ENCODE measurements around the gene EVA1B. TPM values are rescaled to one million over a fixed set of nuclear protein-coding genes. Genes with fewer than 3 reads are reported as not detected.

Gene EVA1B
- total RNA-seq, 1 experiment from 2014 or later, result 5.5 TPM

DNA sequence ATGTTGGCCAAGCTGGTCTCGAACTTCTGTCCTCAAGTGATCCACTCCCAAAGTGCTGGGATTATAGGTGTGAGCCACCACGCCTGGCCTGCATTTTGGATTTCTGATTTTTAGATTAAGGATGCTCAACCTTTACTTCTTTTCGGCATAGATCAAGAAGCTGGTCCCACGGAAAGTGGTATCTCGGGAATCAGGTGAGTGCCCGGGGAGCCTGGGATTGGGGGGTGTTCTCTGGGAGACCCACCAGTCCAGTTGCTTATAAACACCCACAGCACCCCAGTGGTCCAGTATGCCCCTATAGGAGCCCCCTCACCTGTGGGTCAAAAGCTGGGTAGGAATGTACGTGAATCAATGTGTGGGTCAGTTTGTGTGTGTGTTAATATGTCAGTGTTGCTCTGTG is 14.0 kb downstream of the EVA1B start:
- no peak overlapping the region for H2AK5ac ChIP-seq (ENCODE audit: insufficient read length, low read length)
- H2BK5ac ChIP-seq (ENCODE audit: insufficient read length, low read length), result no peak overlapping the region
- H3K23ac ChIP-seq (ENCODE audit: insufficient read length, low read depth, low read length), result no peak overlapping the region
- H3K36me3 Mint-ChIP-seq (ENCODE audit: insufficient read depth in 1 of 3, low read depth in 3 of 3), result peaks cover 7 to 41% (median 37%) of the 10 kb centered on the region in 3 experiments
- H4K91ac ChIP-seq (ENCODE audit: insufficient read length, low read depth, low read length), result no peak overlapping the region
- H3K79me2 ChIP-seq (ENCODE audit: insufficient read depth, low read length), result no peaks in the 10 kb centered on the region
- no peaks in the 10 kb centered on the region for H3K9me3 ChIP-seq (ENCODE audit: control insufficient read depth, low read depth, low read length)
- peaks cover 16 to 19% of the 10 kb centered on the region in 2 experiments for H3K4me1 Mint-ChIP-seq
- TF ChIP-seq, protein P1, sequence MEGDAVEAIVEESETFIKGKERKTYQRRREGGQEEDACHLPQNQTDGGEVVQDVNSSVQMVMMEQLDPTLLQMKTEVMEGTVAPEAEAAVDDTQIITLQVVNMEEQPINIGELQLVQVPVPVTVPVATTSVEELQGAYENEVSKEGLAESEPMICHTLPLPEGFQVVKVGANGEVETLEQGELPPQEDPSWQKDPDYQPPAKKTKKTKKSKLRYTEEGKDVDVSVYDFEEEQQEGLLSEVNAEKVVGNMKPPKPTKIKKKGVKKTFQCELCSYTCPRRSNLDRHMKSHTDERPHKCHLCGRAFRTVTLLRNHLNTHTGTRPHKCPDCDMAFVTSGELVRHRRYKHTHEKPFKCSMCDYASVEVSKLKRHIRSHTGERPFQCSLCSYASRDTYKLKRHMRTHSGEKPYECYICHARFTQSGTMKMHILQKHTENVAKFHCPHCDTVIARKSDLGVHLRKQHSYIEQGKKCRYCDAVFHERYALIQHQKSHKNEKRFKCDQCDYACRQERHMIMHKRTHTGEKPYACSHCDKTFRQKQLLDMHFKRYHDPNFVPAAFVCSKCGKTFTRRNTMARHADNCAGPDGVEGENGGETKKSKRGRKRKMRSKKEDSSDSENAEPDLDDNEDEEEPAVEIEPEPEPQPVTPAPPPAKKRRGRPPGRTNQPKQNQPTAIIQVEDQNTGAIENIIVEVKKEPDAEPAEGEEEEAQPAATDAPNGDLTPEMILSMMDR (conservative IDR thresholded peaks at IDR 0.05), result no peak
- H2BK20ac ChIP-seq (ENCODE audit: low read depth, low read length, poor library complexity, severe bottlenecking), result no peak overlapping the region
- no peaks in the 10 kb centered on the region; the same call in 1 of the 2 replicates for H3K27me3 Mint-ChIP-seq (ENCODE audit: low read depth)
- no peak overlapping the region for H3K14ac ChIP-seq (ENCODE audit: insufficient read depth, low read length)
- H2BK120ac ChIP-seq (ENCODE audit: low read depth, low read length, poor library complexity, severe bottlenecking), result no peak overlapping the region
- no peaks in the 10 kb centered on the region for H3K27me3 ChIP-seq (ENCODE audit: insufficient read depth, low read length)
- no peak overlapping the region for H2BK12ac ChIP-seq (ENCODE audit: insufficient read length, low read depth, low read length)
- H3K4ac ChIP-seq (ENCODE audit: low read depth, low read length), result no peak overlapping the region
- H2BK15ac ChIP-seq (ENCODE audit: low read depth, low read length), result no peak overlapping the region
- H2AFZ ChIP-seq (ENCODE audit: low read length), result no peak overlapping the region
- no peaks in the 10 kb centered on the region for H3K79me1 ChIP-seq (ENCODE audit: insufficient read depth, low read depth, low read length, poor library complexity, severe bottlenecking)
- WGBS (ENCODE audit: extremely low coverage, insufficient read length, low lambda C conversion rate), result no CpG with 5 or more reads among the region's 7 CpGs
- H3K4me2 ChIP-seq (ENCODE audit: insufficient read depth, insufficient read length, low read length), result no peak overlapping the region
- H4K8ac ChIP-seq (replicated peaks; ENCODE audit: insufficient read length, low read depth, low read length), result no peak overlapping the region
- peaks cover 3% of the 10 kb centered on the region; the same call in 1 of the 2 replicates for H3K4me1 ChIP-seq (ENCODE audit: insufficient read depth, low read length)
- H3K4me3 Mint-ChIP-seq, result no peak overlapping the region
- no peak overlapping the region for H3K18ac ChIP-seq (ENCODE audit: insufficient read length, low read depth, low read length)
- H3K27ac ChIP-seq (ENCODE audit: insufficient read length, low read depth, low read length), result no peak overlapping the region
- H4K20me1 ChIP-seq (ENCODE audit: control insufficient read depth, insufficient read depth, insufficient read length), result no peaks in the 10 kb centered on the region
- DNase-seq, result no peak
- H3K9me3 Mint-ChIP-seq, result no peaks in the 10 kb centered on the region
- peak overlapping the region in 1 of 3 experiments; percentile 80; a peak in 1 of 7 replicates for H3K27ac Mint-ChIP-seq
- H3T11ph ChIP-seq (ENCODE audit: low read length), result no peak overlapping the region
- peaks cover 8% of the 10 kb centered on the region for H3K23me2 ChIP-seq (ENCODE audit: insufficient read length, low read depth, low read length, poor library complexity, severe bottlenecking)
- no peak overlapping the region for H4K5ac ChIP-seq (ENCODE audit: insufficient read length, low read depth, low read length)
- H3K56ac ChIP-seq (ENCODE audit: insufficient read length, low read depth, low read length), result no peak overlapping the region
- no peak overlapping the region for H3K9ac ChIP-seq (ENCODE audit: extremely low read depth, insufficient read length, low read length)

All from H9 (cell line).